Measurements from ENCODE around the gene CMTM2. TPM values are rescaled to one million over a fixed set of nuclear protein-coding genes. Genes with fewer than 3 reads are reported as not detected.
A peak's percentile ranks its signal among the peaks of the same experiment; 100 is the strongest.

CMTM2 gene
- total RNA-seq, 2 experiments from 2014 or later = 0.19 to 0.91 TPM

- CTCF ChIA-PET (ENCODE audit: unreplicated experiment) = interaction anchor here (1.2 to 1.5 kb wide), 2 partner anchors 12 to 35 kb away, joined by 3 read pairs; no protein-coding TSS in a partner anchor
- POLR2A ChIA-PET = interaction anchor here (0.8 to 3.8 kb wide), 12 partner anchors 8 to 75 kb away, joined by 3 to 23 read pairs (median 5); no protein-coding TSS in a partner anchor
- Histone ChIP-seq H3K4me3 (ENCODE audit: low read depth, low read length, poor library complexity, severe bottlenecking) (peak overlapping the region; percentile 75), H2AFZ (ENCODE audit: low read length) (peak overlapping the region; percentile 89), H3K4me2 (ENCODE audit: low read length) (peak overlapping the region; percentile 95), H3K4me1 (ENCODE audit: insufficient read depth, low read length, poor library complexity, severe bottlenecking) (peaks cover 70% of the 10 kb centered on the region), H3K9me2 (ENCODE audit: insufficient read depth, low read length) (no peaks in the 10 kb centered on the region), H3K36me3 (ENCODE audit: insufficient read depth, low read length) (peaks cover 29% of the 10 kb centered on the region), H4K20me1 (ENCODE audit: insufficient read depth, low read length) (peaks cover 13% of the 10 kb centered on the region; the same call in 1 of the 2 replicates), H3K9me3 (ENCODE audit: low read length) (no peaks in the 10 kb centered on the region), H3K27ac (ENCODE audit: low read depth, low read length, poor library complexity, severe bottlenecking) (peak overlapping the region; percentile 68), H3K79me2 (ENCODE audit: insufficient read depth, low read depth, low read length) (peaks cover 33% of the 10 kb centered on the region)
- intact Hi-C loops (cut with micrococcal nuclease; ENCODE audit: unreplicated experiment) = loop anchor here (1.0 to 5.0 kb wide), 4 partner anchors 27 to 73 kb away; partner anchors contain the start of gene CMTM3
- TF ChIP-seq EZH2phosphoT487 (IDR thresholded peaks at IDR 0.05; ENCODE audit: borderline replicate concordance, low read depth, low read length) = no peak
- TF ChIP-seq CTCF (conservative IDR thresholded peaks at IDR 0.05; ENCODE audit: low read length) = no peak
- DNase-seq (ENCODE audit: low spot score) = peak; percentile 26
- BruUV-seq (replicated peaks) = TSS peak; percentile 98
Measured at GRCh38 chr16:66551788-66552285, 27.4 kb upstream of the CMTM2 start.

GRCh38 chr16:66552286-66553177 is 26.7 kb upstream of the CMTM2 start, which contains the start of gene CKLF:
CKLF (plus strand) TSS chr16:66552576; CDS start chr16:66552716, 140 bp downstream.
- peaks cover 70% of the 10 kb centered on the region for H3K4me1 ChIP-seq (ENCODE audit: insufficient read depth, low read length, poor library complexity, severe bottlenecking)
- peak within 1 kb of the TSS; percentile 75 for H3K4me3 ChIP-seq (ENCODE audit: low read depth, low read length, poor library complexity, severe bottlenecking)
- H3K9me3 ChIP-seq (ENCODE audit: low read length) = no peaks in the 10 kb centered on the region
- ChIA-PET CTCF (ENCODE audit: unreplicated experiment) (interaction anchor here (0.7 to 1.5 kb wide), 3 partner anchors 13 to 76 kb away, joined by 3 read pairs; no protein-coding TSS in a partner anchor), POLR2A (interaction anchor here (0.6 to 3.8 kb wide), 12 partner anchors 9 to 144 kb away, joined by 3 to 23 read pairs (median 5); no protein-coding TSS in a partner anchor)
- peaks cover 36% of the 10 kb centered on the region for H3K79me2 ChIP-seq (ENCODE audit: insufficient read depth, low read depth, low read length)
- TF ChIP-seq EZH2phosphoT487 (IDR thresholded peaks at IDR 0.05; ENCODE audit: borderline replicate concordance, low read depth, low read length) (no peak), CTCF (conservative IDR thresholded peaks at IDR 0.05; ENCODE audit: low read length) (no peak)
- peak within 1 kb of the TSS; percentile 68 for H3K27ac ChIP-seq (ENCODE audit: low read depth, low read length, poor library complexity, severe bottlenecking)
- peaks cover 13% of the 10 kb centered on the region; the same call in 1 of the 2 replicates for H4K20me1 ChIP-seq (ENCODE audit: insufficient read depth, low read length)
- H3K4me2 ChIP-seq (ENCODE audit: low read length) = peak within 1 kb of the TSS; percentile 95
- H2AFZ ChIP-seq (ENCODE audit: low read length) = peak within 1 kb of the TSS; percentile 89
- H3K36me3 ChIP-seq (ENCODE audit: insufficient read depth, low read length) = peaks cover 35% of the 10 kb centered on the region
- BruUV-seq (replicated peaks) = TSS peak; percentile 45
- no peaks in the 10 kb centered on the region for H3K9me2 ChIP-seq (ENCODE audit: insufficient read depth, low read length)
- DNase-seq (ENCODE audit: low spot score) = peak; percentile 93
- intact Hi-C loops (cut with micrococcal nuclease; ENCODE audit: unreplicated experiment) = loop anchor here (2.0 to 5.0 kb wide), 3 partner anchors 28 to 74 kb away; partner anchors contain the start of gene CMTM3
